H9 (cell line): ENCODE results near the gene PCDH17. TPM values are rescaled to one million over a fixed set of nuclear protein-coding genes. Genes with fewer than 3 reads are reported as not detected.

Experiments
- DNase-seq: peaks from one replicate; pipeline ENCODE4 v3.0.0-alpha.2; 2017
- H2AFZ ChIP-seq: one replicate; pipeline ENCODE4 v1.6.1; 2013; ENCODE audit warnings: mild to moderate bottlenecking, low read length, control low read depth, moderate library complexity
- H2AK5ac ChIP-seq: 2 replicates; pipeline ENCODE4 v1.6.1; 2013; ENCODE audit warnings: low read length, control low read depth, mixed read lengths; ENCODE audit not compliant: insufficient read length
- H2BK120ac ChIP-seq: one replicate; pipeline ENCODE4 v1.6.1; 2013; ENCODE audit warnings: low read depth, mild to moderate bottlenecking, low read length, control low read depth, inconsistent platforms; ENCODE audit not compliant: poor library complexity, severe bottlenecking
- H2BK12ac ChIP-seq: 2 replicates; pipeline ENCODE4 v1.6.1; 2013; ENCODE audit warnings: low read length, control low read depth, mixed read lengths, low read depth; ENCODE audit not compliant: insufficient read length
- H2BK15ac ChIP-seq: 2 replicates; pipeline ENCODE4 v1.6.1; 2013; ENCODE audit warnings: low read depth, low read length, control low read depth
- H2BK20ac ChIP-seq: one replicate; pipeline ENCODE4 v1.6.1; 2013; ENCODE audit warnings: low read depth, mild to moderate bottlenecking, low read length, control low read depth, inconsistent platforms; ENCODE audit not compliant: poor library complexity, severe bottlenecking
- H2BK5ac ChIP-seq: 2 replicates; pipeline ENCODE4 v1.6.1; 2013; ENCODE audit warnings: low read length, control low read depth, mixed read lengths; ENCODE audit not compliant: insufficient read length
- H3K14ac ChIP-seq: 2 replicates; pipeline ENCODE4 v1.6.1; 2013; ENCODE audit warnings: low read length, control low read depth; ENCODE audit not compliant: insufficient read depth
- H3K18ac ChIP-seq: 2 replicates; pipeline ENCODE4 v1.6.1; 2013; ENCODE audit warnings: low read depth, mild to moderate bottlenecking, mixed read lengths, low read length, control low read depth; ENCODE audit not compliant: insufficient read length
- H3K23ac ChIP-seq: 2 replicates; pipeline ENCODE4 v1.6.1; 2013; ENCODE audit warnings: low read length, control low read depth, mixed read lengths, low read depth; ENCODE audit not compliant: insufficient read length
- H3K23me2 ChIP-seq: 2 replicates; pipeline ENCODE4 v1.6.1; 2013; ENCODE audit warnings: low read depth, mild to moderate bottlenecking, mixed read lengths, low read length, control low read depth; ENCODE audit not compliant: insufficient read length, poor library complexity, severe bottlenecking
- H3K27ac ChIP-seq: 2 replicates; pipeline ENCODE4 v1.5.1; 2013; ENCODE audit warnings: low read length, control low read depth, mixed read lengths, low read depth; ENCODE audit not compliant: insufficient read length
- H3K27me3 ChIP-seq: 2 replicates; pipeline ENCODE4 v1.6.1; 2013; ENCODE audit warnings: low read length, control low read depth, inconsistent platforms; ENCODE audit not compliant: insufficient read depth
- H3K4ac ChIP-seq: 2 replicates; pipeline ENCODE4 v1.6.1; 2013; ENCODE audit warnings: low read depth, mild to moderate bottlenecking, control low read depth, inconsistent platforms, low read length, moderate library complexity
- H3K4me1 ChIP-seq: 2 replicates; pipeline ENCODE4 v1.6.1; 2013; ENCODE audit warnings: low read length, control low read depth, inconsistent platforms; ENCODE audit not compliant: insufficient read depth
- H3K4me2 ChIP-seq: 2 replicates; pipeline ENCODE4 v1.6.1; 2013; ENCODE audit warnings: low read length, control low read depth, mixed read lengths; ENCODE audit not compliant: insufficient read length, insufficient read depth
- H3K56ac ChIP-seq: 2 replicates; pipeline ENCODE4 v1.6.1; 2013; ENCODE audit warnings: low read depth, mild to moderate bottlenecking, mixed read lengths, low read length, control low read depth; ENCODE audit not compliant: insufficient read length
- H3K79me1 ChIP-seq: 2 replicates; pipeline ENCODE4 v1.6.1; 2013; ENCODE audit warnings: low read depth, mild to moderate bottlenecking, moderate library complexity, low read length, control low read depth, inconsistent platforms; ENCODE audit not compliant: insufficient read depth, poor library complexity, severe bottlenecking
- H3K79me2 ChIP-seq: 2 replicates; pipeline ENCODE4 v1.6.1; 2013; ENCODE audit warnings: low read length, control low read depth, inconsistent platforms; ENCODE audit not compliant: insufficient read depth
- H3K9ac ChIP-seq: 2 replicates; pipeline ENCODE4 v1.6.1; 2013; ENCODE audit warnings: low read length, control low read depth, mixed read lengths; ENCODE audit not compliant: insufficient read length; ENCODE audit errors: extremely low read depth
- H3K9me3 ChIP-seq: one replicate; pipeline ENCODE4 v1.6.1; 2013; ENCODE audit warnings: low read depth, low read length, inconsistent platforms; ENCODE audit not compliant: control insufficient read depth
- H3T11ph ChIP-seq: one replicate; pipeline ENCODE4 v1.6.1; 2013; ENCODE audit warnings: mild to moderate bottlenecking, low read length, control low read depth, inconsistent platforms
- H4K20me1 ChIP-seq: one replicate; pipeline ENCODE4 v1.6.1; 2013; ENCODE audit not compliant: control insufficient read depth, insufficient read length, insufficient read depth
- H4K5ac ChIP-seq: 2 replicates; pipeline ENCODE4 v1.6.1; 2013; ENCODE audit warnings: low read depth, mild to moderate bottlenecking, mixed read lengths, low read length, control low read depth; ENCODE audit not compliant: insufficient read length
- H4K8ac ChIP-seq: replicated peaks from 2 replicates; pipeline ENCODE4 v1.6.1; 2013; ENCODE audit warnings: low read length, control low read depth, mixed read lengths, low read depth; ENCODE audit not compliant: insufficient read length
- H4K91ac ChIP-seq: 2 replicates; pipeline ENCODE4 v1.6.1; 2013; ENCODE audit warnings: low read depth, mild to moderate bottlenecking, moderate library complexity, mixed read lengths, low read length, control low read depth; ENCODE audit not compliant: insufficient read length
- H3K27ac Mint-ChIP-seq, 3 experiments: 2 replicates in 2 of 3; 3 replicates in 1 of 3; pipeline ENCODE4 v1.8.0; 2020 to 2021; ENCODE audit warnings: mixed read lengths in 3 of 3, mild to moderate bottlenecking in 1 of 3, moderate library complexity in 1 of 3
- H3K27me3 Mint-ChIP-seq: 2 replicates; pipeline ENCODE4 v1.8.0; 2021; ENCODE audit warnings: low read depth, mild to moderate bottlenecking, moderate library complexity, mixed read lengths
- H3K36me3 Mint-ChIP-seq, 3 experiments: 2 replicates in 2 of 3; 3 replicates in 1 of 3; pipeline ENCODE4 v1.8.0; 2020 to 2021; ENCODE audit warnings: low read depth in 3 of 3, mixed read lengths in 3 of 3; ENCODE audit not compliant: insufficient read depth in 1 of 3
- H3K4me1 Mint-ChIP-seq, 2 experiments: 2 replicates each; pipeline ENCODE4 v1.8.0; 2020; ENCODE audit warnings: mixed read lengths in 2 of 2
- H3K4me3 Mint-ChIP-seq, 2 experiments: 2 replicates in 1 of 2; 3 replicates in 1 of 2; pipeline ENCODE4 v1.8.0; 2020 to 2021; ENCODE audit warnings: mild to moderate bottlenecking in 2 of 2, mixed read lengths in 2 of 2, moderate library complexity in 1 of 2
- H3K9me3 Mint-ChIP-seq, 2 experiments: 2 replicates in 1 of 2; 3 replicates in 1 of 2; pipeline ENCODE4 v1.8.0; 2020; ENCODE audit warnings: mild to moderate bottlenecking in 2 of 2, mixed read lengths in 2 of 2, moderate library complexity in 1 of 2
- WGBS: extraction: QIAGEN DNeasy Blood & Tissue Kit; methylation state at CpG from one replicate; pipeline ENCODE4 v1.1.7; 2013; ENCODE audit warnings: missing lambda C conversion rate, low lambda C conversion rate, mixed read lengths; ENCODE audit not compliant: insufficient read length; ENCODE audit errors: extremely low coverage; 5-methylcytosine and 5-hydroxymethylcytosine counted together
- total RNA-seq: library from RNA; stranded (reverse); gene quantifications from 2 replicates; pipeline ENCODE4 v1.2.1, GENCODE V29; 2021
- TF ChIP-seq, protein P1 (sequence below): fragments of 200-600 bp; sonication (generic); conservative IDR thresholded peaks from 3 replicates; pipeline ENCODE4 v1.8.0; 2021; ENCODE audit warnings: antibody characterized with exemption, mild to moderate bottlenecking

PCDH17 gene
- total RNA-seq, 1 experiment from 2014 or later, result 0.52 TPM

DNA sequence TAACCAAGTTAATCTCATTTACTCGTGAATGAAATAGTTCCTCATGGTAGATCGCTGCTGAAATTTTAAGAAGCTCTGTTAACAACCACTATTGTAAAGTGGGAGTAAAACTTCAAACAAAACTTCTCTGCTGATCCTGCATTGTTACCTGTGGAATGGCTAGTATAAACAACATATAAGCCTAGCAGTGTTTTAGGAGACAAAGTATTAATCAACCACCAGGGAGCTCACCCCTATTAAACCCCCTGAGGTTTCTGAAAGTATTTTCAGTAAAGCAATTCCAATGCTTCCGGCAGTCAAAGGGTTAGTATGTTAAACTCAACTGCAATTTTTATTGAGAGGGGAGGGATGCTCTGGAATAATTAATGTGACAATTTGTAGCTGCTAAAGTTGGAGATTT lies 30.0 kb upstream of the PCDH17 start:
- no peak overlapping the region for H2BK5ac ChIP-seq
- WGBS, result no CpG with 5 or more reads among the region's 3 CpGs

More for the DNA sequence above, 30.0 kb upstream of the PCDH17 start:
- Histone ChIP-seq H2BK15ac (no peak overlapping the region), H4K5ac (no peak overlapping the region), H3K79me2 (no peaks in the 10 kb centered on the region), H3K14ac (no peak overlapping the region), H3K23me2 (no peaks in the 10 kb centered on the region), H3K9me3 (no peaks in the 10 kb centered on the region), H3K4me2 (no peak overlapping the region), H3K56ac (no peak overlapping the region), H3K18ac (no peak overlapping the region), H2AFZ (no peak overlapping the region), H4K91ac (no peak overlapping the region), H2BK120ac (no peak overlapping the region), H3K9ac (no peak overlapping the region), H2AK5ac (no peak overlapping the region), H3K4ac (no peak overlapping the region), H2BK20ac (no peak overlapping the region), H3K23ac (no peak overlapping the region), H4K8ac (no peak overlapping the region), H2BK12ac (no peak overlapping the region), H3K27me3 (no peaks in the 10 kb centered on the region), H3K79me1 (no peaks in the 10 kb centered on the region), H3T11ph (no peak overlapping the region), H3K27ac (no peak overlapping the region), H4K20me1 (no peaks in the 10 kb centered on the region), H3K4me1 (peaks cover 3% of the 10 kb centered on the region; the same call in 1 of the 2 replicates)
- TF ChIP-seq, protein P1, sequence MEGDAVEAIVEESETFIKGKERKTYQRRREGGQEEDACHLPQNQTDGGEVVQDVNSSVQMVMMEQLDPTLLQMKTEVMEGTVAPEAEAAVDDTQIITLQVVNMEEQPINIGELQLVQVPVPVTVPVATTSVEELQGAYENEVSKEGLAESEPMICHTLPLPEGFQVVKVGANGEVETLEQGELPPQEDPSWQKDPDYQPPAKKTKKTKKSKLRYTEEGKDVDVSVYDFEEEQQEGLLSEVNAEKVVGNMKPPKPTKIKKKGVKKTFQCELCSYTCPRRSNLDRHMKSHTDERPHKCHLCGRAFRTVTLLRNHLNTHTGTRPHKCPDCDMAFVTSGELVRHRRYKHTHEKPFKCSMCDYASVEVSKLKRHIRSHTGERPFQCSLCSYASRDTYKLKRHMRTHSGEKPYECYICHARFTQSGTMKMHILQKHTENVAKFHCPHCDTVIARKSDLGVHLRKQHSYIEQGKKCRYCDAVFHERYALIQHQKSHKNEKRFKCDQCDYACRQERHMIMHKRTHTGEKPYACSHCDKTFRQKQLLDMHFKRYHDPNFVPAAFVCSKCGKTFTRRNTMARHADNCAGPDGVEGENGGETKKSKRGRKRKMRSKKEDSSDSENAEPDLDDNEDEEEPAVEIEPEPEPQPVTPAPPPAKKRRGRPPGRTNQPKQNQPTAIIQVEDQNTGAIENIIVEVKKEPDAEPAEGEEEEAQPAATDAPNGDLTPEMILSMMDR, result no peak
- H3K4me3 Mint-ChIP-seq, result 0 out of 5 replicates have a peak overlapping the region, but pooled peaks of 1 of the 2 experiments have one; percentile 17
- no peak for DNase-seq
- peak overlapping the region; percentile 50 to 76 (median 63); a peak in 4 of 7 replicates for H3K27ac Mint-ChIP-seq
- peaks cover 0 to 6% (median 0%) of the 10 kb centered on the region in 3 experiments; a peak in 2 of 7 replicates for H3K36me3 Mint-ChIP-seq
- no peaks in the 10 kb centered on the region for H3K9me3 Mint-ChIP-seq
- no peaks in the 10 kb centered on the region for H3K27me3 Mint-ChIP-seq
- peaks cover 26 to 34% of the 10 kb centered on the region in 2 experiments for H3K4me1 Mint-ChIP-seq
